Ovary (tissue), 3 donors: ENCODE measurements around the gene PLEKHG2.

Source experiments
- CTCF ChIP-seq, 3 donors: fragments of 450-650 bp in 2 of 3; fragments of 200-600 bp in 1 of 3; IDR thresholded peaks; one replicate each; pipeline versions ENCODE4 v1.5.1 to v1.8.0; 2016 to 2022; ENCODE audit warnings: antibody characterized with exemption in 3 of 3, mild to moderate bottlenecking in 1 of 3
- EP300 ChIP-seq: sonication (generic); formaldehyde crosslinking; IDR thresholded peaks from one replicate; pipeline ENCODE4 v1.6.1; 2017; ENCODE audit warnings: antibody characterized with exemption
- POLR2A ChIP-seq: fragments of 450-650 bp; IDR thresholded peaks from one replicate; pipeline ENCODE4 v1.6.1; 2017; ENCODE audit warnings: antibody characterized with exemption, mild to moderate bottlenecking, moderate library complexity
- donor health status: DM: no; HTN: no; CAD: no.

- TF ChIP-seq CTCF (IDR thresholded peaks at IDR 0.05): no peak
- TF ChIP-seq EP300: no peak
- no peak for TF ChIP-seq POLR2A
These were observed 48.5 kb upstream of the PLEKHG2 start for GRCh38 chr19:39363901-39364457.
